Caco-2 (cell line): ENCODE results near the gene MEMO1. TPM values are rescaled to one million over a fixed set of nuclear protein-coding genes. Genes with fewer than 3 reads are reported as not detected.
"Not testable (repeated sequence)": the region's sequence is repeated elsewhere in the genome, so short reads cannot be mapped to it uniquely, and the experiment has no call there.

ENCODE experiments used
- BruUV-seq: library from RNA; stranded (reverse); fragments of 400-500 nt; replicated peaks from 2 replicates; lab custom pipeline; 2021; lab: Mats Ljungman, UMichigan
- CTCF ChIA-PET: fragments of 300-600 bp; sonication (Branson Sonifier 250); formaldehyde crosslinking; loops from one replicate; lab custom pipeline; 2022; ENCODE audit warnings: antibody characterized with exemption; lab: Charles Lee
- POLR2A ChIA-PET: fragments of 300-600 bp; sonication (Branson Sonifier 250); formaldehyde crosslinking; loops from one replicate; lab custom pipeline; 2022; ENCODE audit warnings: antibody characterized with exemption; lab: Charles Lee
- DNase-seq, 2 experiments: peaks; one replicate each; pipeline versions ENCODE4 v3.0.0 to v3.0.0-alpha.2; 2020 to 2022
- H3K27me3 ChIP-seq: replicated peaks from 2 replicates; pipeline ENCODE4 v1.6.0; 2011; ENCODE audit warnings: low read length; ENCODE audit not compliant: control insufficient read depth, insufficient read depth
- H3K36me3 ChIP-seq: 2 replicates; pipeline ENCODE4 v1.5.1; 2011; ENCODE audit warnings: low read length; ENCODE audit not compliant: control insufficient read depth, insufficient read depth
- H3K4me1 ChIP-seq: fragments of 250-450 bp; sonication (Bioruptor Pico); 2 replicates; pipeline ENCODE4 v1.5.1; 2020; ENCODE audit warnings: mild to moderate bottlenecking
- H3K4me3 ChIP-seq: 2 replicates; pipeline ENCODE4 v1.5.1; 2011; ENCODE audit warnings: low read depth, mild to moderate bottlenecking, control low read depth, low read length
- H3K9me3 ChIP-seq: fragments of 250-450 bp; sonication (Bioruptor Pico); 2 replicates; pipeline ENCODE4 v1.5.1; 2020; ENCODE audit warnings: mild to moderate bottlenecking, moderate library complexity
- H3K27ac Mint-ChIP-seq: one replicate; pipeline ENCODE4 v1.8.0; 2022; ENCODE audit warnings: mixed read lengths; ENCODE audit not compliant: unreplicated experiment
- H3K27me3 Mint-ChIP-seq: one replicate; pipeline ENCODE4 v1.8.0; 2022; ENCODE audit warnings: mixed read lengths; ENCODE audit not compliant: insufficient read depth, unreplicated experiment
- H3K36me3 Mint-ChIP-seq: one replicate; pipeline ENCODE4 v1.8.0; 2022; ENCODE audit warnings: mild to moderate bottlenecking, mixed read lengths; ENCODE audit not compliant: insufficient read depth, unreplicated experiment
- H3K4me1 Mint-ChIP-seq: one replicate; pipeline ENCODE4 v1.8.0; 2022; ENCODE audit warnings: low read depth, mixed read lengths; ENCODE audit not compliant: unreplicated experiment
- H3K4me3 Mint-ChIP-seq: one replicate; pipeline ENCODE4 v1.8.0; 2022; ENCODE audit warnings: mild to moderate bottlenecking, moderate library complexity, mixed read lengths; ENCODE audit not compliant: unreplicated experiment
- H3K9me3 Mint-ChIP-seq: one replicate; pipeline ENCODE4 v1.8.0; 2022; ENCODE audit warnings: mixed read lengths; ENCODE audit not compliant: unreplicated experiment
- CTCF ChIP-seq, 2 experiments: fragments of 200-600 bp in 1 of 2; IDR thresholded peaks; 1 replicate in 1 of 2; 2 replicates in 1 of 2; pipeline versions ENCODE4 v1.5.1 to v1.8.0; 2011 to 2022; ENCODE audit warnings: antibody characterized with exemption in 1 of 2, control low read depth in 1 of 2, inconsistent platforms in 1 of 2, low read depth in 1 of 2, low read length in 1 of 2, mild to moderate bottlenecking in 1 of 2, moderate library complexity in 1 of 2; ENCODE audit not compliant: insufficient read depth in 1 of 2, severe bottlenecking in 1 of 2, unreplicated experiment in 1 of 2
- intact Hi-C: fragments of 100-400 bp; cut with micrococcal nuclease; formaldehyde crosslinking; loops from one replicate; pipeline ENCODE4 v1.10.0; 2022; ENCODE audit not compliant: unreplicated experiment
- total RNA-seq: library from RNA; stranded (reverse); gene quantifications from 2 replicates; pipeline ENCODE4 v1.2.3, GENCODE V29; 2022

The MEMO1 gene
- total RNA-seq, 1 experiment from 2014 or later, result 79.0 TPM

GRCh38 chr2:31863867-31864266 lies 146.9 kb downstream of the MEMO1 start:
- peaks cover 6% of the 10 kb centered on the region for H3K36me3 Mint-ChIP-seq
- intact Hi-C loops, result no loop called here
- no peaks in the 10 kb centered on the region for H3K4me1 ChIP-seq
- ChIA-PET CTCF (no interaction called here), POLR2A (no interaction called here)
- H3K27me3 Mint-ChIP-seq, result no peaks in the 10 kb centered on the region
- H3K4me3 ChIP-seq, result no peak overlapping the region
- no peaks in the 10 kb centered on the region for H3K9me3 Mint-ChIP-seq
- no peaks in the 10 kb centered on the region for H3K27me3 ChIP-seq
- no peaks in the 10 kb centered on the region for H3K9me3 ChIP-seq
- H3K4me3 Mint-ChIP-seq, result no peak overlapping the region
- no peaks in the 10 kb centered on the region for H3K4me1 Mint-ChIP-seq
- H3K27ac Mint-ChIP-seq, result no peak overlapping the region
- no peak for TF ChIP-seq CTCF (IDR thresholded peaks at IDR 0.05; ENCODE audit: insufficient read depth in 1 of 2, low read depth in 1 of 2, low read length in 1 of 2, severe bottlenecking in 1 of 2, unreplicated experiment in 1 of 2)
- H3K36me3 ChIP-seq, result no peaks in the 10 kb centered on the region
- BruUV-seq, result no TSS peak
- DNase-seq, result no peak

- DNase-seq, H3K9me3 Mint-ChIP-seq, POLR2A ChIA-PET, H3K36me3 Mint-ChIP-seq, H3K27me3 Mint-ChIP-seq, H3K9me3 ChIP-seq, BruUV-seq, H3K27ac Mint-ChIP-seq, H3K4me1 Mint-ChIP-seq, H3K4me3 Mint-ChIP-seq, H3K27me3 ChIP-seq, H3K4me1 ChIP-seq, CTCF ChIA-PET, H3K36me3 ChIP-seq, H3K4me3 ChIP-seq, intact Hi-C loops: not testable (repeated sequence)
Measured at GRCh38 chr2:31863015-31863656, 147.7 kb downstream of the MEMO1 start.

- Mint-ChIP-seq H3K4me1 (no peaks in the 10 kb centered on the region), H3K4me3 (no peak overlapping the region), H3K27me3 (no peaks in the 10 kb centered on the region), H3K36me3 (no peaks in the 10 kb centered on the region), H3K27ac (no peak overlapping the region), H3K9me3 (no peaks in the 10 kb centered on the region)
- H3K27me3 ChIP-seq, result no peaks in the 10 kb centered on the region
- no peaks in the 10 kb centered on the region for H3K36me3 ChIP-seq
- no peaks in the 10 kb centered on the region for H3K4me1 ChIP-seq
- BruUV-seq, result no TSS peak
- intact Hi-C loops, result no loop called here
- no peak for DNase-seq
- TF ChIP-seq CTCF (IDR thresholded peaks at IDR 0.05; ENCODE audit: insufficient read depth in 1 of 2, low read depth in 1 of 2, low read length in 1 of 2, severe bottlenecking in 1 of 2, unreplicated experiment in 1 of 2), result no peak
- H3K4me3 ChIP-seq, result no peak overlapping the region
- CTCF ChIA-PET, result no interaction called here
- H3K9me3 ChIP-seq, result no peaks in the 10 kb centered on the region
- POLR2A ChIA-PET, result no interaction called here
Measured at GRCh38 chr2:31859959-31860358, 150.8 kb downstream of the MEMO1 start.
